ENCODE measurements around the gene CFAP92.

- TF ChIP-seq ZNF274 (IDR thresholded peaks at IDR 0.05; ENCODE audit: low read depth, low read length) (no peak), YY1 (IDR thresholded peaks at IDR 0.05; ENCODE audit: insufficient read depth, insufficient read length) (no peak)
Observed at GRCh38 chr3:129006864-129007263, 13.0 kb upstream of the CFAP92 start.
